GM06990 (cell line): ENCODE results near the gene TMEM220.

Experiments used
- DNase-seq: peaks from one replicate; pipeline ENCODE4 v3.0.0-alpha.2; 2011; ENCODE audit not compliant: insufficient read length; ENCODE audit errors: extremely low read depth
- H3K27me3 ChIP-seq: replicated peaks from 2 replicates; pipeline ENCODE4 v1.6.0; 2011; ENCODE audit warnings: low read length; ENCODE audit not compliant: control insufficient read depth, insufficient read depth
- H3K36me3 ChIP-seq: 2 replicates; pipeline ENCODE4 v1.5.1; 2011; ENCODE audit warnings: low read length; ENCODE audit not compliant: control insufficient read depth, insufficient read depth
- H3K4me3 ChIP-seq: replicated peaks from 2 replicates; pipeline ENCODE4 v1.5.1; 2011; ENCODE audit warnings: low read depth, mild to moderate bottlenecking, control low read depth, low read length
- TF ChIP-seq, protein P1 (sequence below): IDR thresholded peaks from 2 replicates; pipeline ENCODE4 v1.5.1; 2011; ENCODE audit warnings: low read length, control low read depth, mild to moderate bottlenecking, inconsistent platforms; ENCODE audit not compliant: insufficient read depth, poor library complexity, severe bottlenecking

Gene TMEM220

DNA sequence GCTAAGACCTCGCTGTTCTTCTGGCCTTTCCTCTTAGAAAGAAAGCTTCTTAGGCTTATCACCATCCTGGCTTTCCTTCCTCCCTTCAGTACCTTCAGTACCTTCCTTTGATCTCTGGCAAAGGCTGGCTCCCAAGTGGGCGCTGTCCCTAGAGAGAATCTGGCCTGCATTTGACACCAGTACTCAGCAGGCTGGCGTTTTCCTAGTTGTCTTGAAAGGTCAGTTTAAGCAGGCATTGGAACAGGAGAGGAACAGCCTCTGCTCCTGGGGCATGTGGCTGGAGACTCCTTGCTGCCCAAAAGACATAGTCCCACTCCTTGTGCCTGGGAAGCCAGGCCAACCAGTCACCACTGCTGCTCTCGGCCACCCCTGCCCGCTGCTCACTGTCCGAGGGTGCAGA is 40.0 kb upstream of the TMEM220 start:
- H3K27me3 ChIP-seq, result no peaks in the 10 kb centered on the region
- H3K4me3 ChIP-seq, result no peak overlapping the region
- TF ChIP-seq, protein P1, sequence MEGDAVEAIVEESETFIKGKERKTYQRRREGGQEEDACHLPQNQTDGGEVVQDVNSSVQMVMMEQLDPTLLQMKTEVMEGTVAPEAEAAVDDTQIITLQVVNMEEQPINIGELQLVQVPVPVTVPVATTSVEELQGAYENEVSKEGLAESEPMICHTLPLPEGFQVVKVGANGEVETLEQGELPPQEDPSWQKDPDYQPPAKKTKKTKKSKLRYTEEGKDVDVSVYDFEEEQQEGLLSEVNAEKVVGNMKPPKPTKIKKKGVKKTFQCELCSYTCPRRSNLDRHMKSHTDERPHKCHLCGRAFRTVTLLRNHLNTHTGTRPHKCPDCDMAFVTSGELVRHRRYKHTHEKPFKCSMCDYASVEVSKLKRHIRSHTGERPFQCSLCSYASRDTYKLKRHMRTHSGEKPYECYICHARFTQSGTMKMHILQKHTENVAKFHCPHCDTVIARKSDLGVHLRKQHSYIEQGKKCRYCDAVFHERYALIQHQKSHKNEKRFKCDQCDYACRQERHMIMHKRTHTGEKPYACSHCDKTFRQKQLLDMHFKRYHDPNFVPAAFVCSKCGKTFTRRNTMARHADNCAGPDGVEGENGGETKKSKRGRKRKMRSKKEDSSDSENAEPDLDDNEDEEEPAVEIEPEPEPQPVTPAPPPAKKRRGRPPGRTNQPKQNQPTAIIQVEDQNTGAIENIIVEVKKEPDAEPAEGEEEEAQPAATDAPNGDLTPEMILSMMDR, result no peak
- no peak for DNase-seq
- no peaks in the 10 kb centered on the region for H3K36me3 ChIP-seq

DNA sequence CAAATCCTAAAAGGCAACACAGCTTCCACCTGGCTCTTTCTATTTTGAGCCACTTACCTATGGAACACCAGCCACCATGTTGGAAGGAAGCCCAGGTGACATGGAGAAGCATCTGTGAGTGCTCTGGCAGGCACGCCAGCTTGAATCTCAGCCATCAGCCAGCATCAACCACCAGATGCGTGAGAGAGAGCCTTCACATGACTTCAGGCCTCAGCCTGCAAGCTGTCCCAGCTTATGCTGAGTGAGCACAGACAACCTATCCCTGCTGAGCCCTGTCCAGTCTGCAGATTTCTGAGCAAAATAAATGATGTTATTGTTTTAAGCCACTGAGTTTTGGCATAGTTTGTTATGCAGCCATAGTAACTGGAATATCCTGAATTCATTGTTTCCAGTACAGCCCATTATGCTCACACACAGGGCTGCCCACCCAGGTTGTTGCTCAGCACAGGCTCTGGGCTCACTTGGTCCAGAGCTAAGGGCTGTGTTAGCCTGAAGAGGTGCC is 39.0 kb upstream of the TMEM220 start:
- Histone ChIP-seq H3K27me3 (no peaks in the 10 kb centered on the region), H3K36me3 (no peaks in the 10 kb centered on the region), H3K4me3 (no peak overlapping the region)
- TF ChIP-seq, protein P1, result no peak
- no peak for DNase-seq

DNA sequence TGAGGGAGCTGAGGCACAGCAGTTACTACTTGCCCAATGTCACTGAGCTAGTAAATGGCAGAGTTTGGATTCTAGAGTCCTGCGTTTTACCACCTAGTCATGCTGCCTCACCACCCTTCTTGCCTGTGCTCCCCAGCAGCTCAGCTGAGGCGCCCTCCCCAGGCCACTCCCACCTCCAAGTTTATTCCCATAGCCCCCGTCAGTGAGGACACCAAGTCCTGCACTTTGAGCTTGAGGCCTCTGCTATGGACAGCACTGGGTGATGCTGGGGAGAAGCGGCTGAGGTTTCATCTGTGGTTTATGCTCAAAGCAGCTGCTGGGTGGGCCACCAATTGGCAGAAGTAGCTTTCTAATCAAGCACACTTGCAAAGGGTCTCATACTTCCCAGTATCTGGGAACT is 37.4 kb upstream of the TMEM220 start:
- Histone ChIP-seq H3K27me3 (no peaks in the 10 kb centered on the region), H3K36me3 (no peaks in the 10 kb centered on the region), H3K4me3 (no peak overlapping the region)
- no peak for DNase-seq
- TF ChIP-seq, protein P1, result no peak

DNA sequence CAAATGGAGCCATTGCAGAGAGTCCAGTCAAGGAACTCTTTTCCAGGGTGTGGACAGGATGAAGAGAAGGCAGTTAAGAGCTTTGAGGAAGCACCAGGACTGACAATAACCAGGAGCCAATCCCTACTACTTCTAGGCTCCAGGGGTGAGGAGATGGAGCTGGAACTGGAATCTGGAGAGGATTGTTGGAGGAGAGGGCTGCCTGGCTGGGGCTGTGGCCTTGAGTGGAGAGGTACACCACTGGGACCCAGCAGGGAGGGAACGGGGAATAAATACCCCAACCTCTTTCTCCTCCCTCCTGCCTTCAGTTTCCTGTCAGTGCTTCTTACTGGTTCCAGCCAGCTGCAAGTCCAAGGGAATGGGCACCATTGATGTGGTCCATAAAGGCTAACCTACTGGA is 32.2 kb upstream of the TMEM220 start:
- DNase-seq, result no peak
- H3K36me3 ChIP-seq, result no peaks in the 10 kb centered on the region
- H3K4me3 ChIP-seq, result no peak overlapping the region
- TF ChIP-seq, protein P1, result no peak
- H3K27me3 ChIP-seq, result no peaks in the 10 kb centered on the region; the same call in 1 of the 2 replicates

DNA sequence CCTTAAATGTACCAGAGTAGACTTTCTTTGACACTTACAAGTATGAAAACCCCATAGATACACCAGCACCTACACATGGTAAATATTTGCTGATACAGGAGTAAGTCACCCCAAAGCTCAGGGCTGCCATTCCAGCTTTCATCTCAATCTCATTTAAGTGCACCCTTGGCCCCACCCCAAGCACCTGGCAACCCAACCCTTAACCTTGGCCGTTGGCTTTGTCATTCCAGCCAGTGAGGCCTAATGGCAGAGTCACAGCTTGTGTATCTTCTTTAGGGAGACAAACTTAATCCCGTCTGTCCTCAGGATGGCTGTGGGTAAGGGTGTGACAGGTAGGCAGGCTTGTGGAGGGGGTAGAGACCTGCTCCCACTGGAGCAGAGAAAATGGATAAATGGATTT is 31.5 kb upstream of the TMEM220 start:
- TF ChIP-seq, protein P1, result no peak
- H3K36me3 ChIP-seq, result no peaks in the 10 kb centered on the region
- DNase-seq, result no peak
- H3K27me3 ChIP-seq, result no peaks in the 10 kb centered on the region; the same call in 1 of the 2 replicates
- no peak overlapping the region for H3K4me3 ChIP-seq

DNA sequence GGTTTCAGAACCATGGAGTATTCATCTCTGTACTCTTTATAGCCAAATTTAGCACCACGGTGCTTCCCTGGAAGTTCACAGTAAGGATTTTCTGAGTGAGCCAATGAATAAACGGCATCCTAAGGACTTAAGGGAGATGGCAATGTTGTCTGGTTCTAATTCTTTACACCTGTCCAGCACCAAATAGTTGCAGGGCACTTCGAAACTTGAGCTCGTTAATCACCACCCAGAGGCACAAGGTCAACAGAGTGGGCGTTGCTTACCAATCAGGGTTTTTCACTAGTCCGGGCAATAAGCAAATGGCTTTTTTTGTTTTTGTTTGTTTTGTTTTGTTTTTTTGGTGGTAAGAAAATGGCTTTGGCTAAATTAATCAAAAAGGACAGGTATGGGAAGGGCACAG is 28.2 kb upstream of the TMEM220 start:
- Histone ChIP-seq H3K27me3 (no peaks in the 10 kb centered on the region; the same call in none of the 2 replicates), H3K36me3 (no peaks in the 10 kb centered on the region), H3K4me3 (no peak overlapping the region)
- DNase-seq, result no peak
- TF ChIP-seq, protein P1, result no peak
